ENCODE data around the gene ABCA2. TPM values are rescaled to one million over a fixed set of nuclear protein-coding genes. Genes with fewer than 3 reads are reported as not detected.

The ABCA2 gene
- total and polyA plus RNA-seq, 12 donors, result 2.9 to 150 (median 31.5) TPM

DNA sequence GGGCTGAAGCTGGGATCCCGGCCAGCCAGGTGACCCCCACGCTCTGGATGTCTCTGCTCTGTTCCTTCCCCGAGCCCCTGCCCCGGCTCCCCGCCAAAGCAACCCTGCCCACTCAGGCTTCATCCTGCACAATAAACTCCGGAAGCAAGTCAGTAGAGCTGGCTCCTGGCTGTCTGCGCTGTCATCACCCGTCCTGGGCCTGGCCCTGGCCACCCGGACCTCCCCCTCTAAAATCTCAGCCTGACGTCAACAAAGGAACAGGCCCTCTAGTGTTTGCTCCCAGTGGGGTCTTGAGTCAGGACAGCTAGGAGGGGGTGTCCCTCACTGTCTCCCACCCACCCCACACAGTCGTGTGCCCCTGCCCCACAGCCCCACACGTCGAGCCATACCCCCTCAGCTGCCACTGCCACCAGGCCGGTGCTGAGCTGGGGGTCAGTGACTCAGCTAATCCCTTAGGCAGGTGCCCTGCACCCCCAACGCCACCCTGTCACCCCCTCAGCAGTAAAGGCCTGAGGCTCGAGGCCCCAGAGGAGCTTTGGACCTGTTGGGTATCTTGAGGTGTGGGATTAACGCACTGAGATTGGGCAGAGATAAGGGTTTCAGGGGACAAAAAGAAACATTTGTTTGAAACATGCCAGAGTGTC lies 46.3 kb downstream of the ABCA2 start:
- TF ChIP-seq, protein P1, sequence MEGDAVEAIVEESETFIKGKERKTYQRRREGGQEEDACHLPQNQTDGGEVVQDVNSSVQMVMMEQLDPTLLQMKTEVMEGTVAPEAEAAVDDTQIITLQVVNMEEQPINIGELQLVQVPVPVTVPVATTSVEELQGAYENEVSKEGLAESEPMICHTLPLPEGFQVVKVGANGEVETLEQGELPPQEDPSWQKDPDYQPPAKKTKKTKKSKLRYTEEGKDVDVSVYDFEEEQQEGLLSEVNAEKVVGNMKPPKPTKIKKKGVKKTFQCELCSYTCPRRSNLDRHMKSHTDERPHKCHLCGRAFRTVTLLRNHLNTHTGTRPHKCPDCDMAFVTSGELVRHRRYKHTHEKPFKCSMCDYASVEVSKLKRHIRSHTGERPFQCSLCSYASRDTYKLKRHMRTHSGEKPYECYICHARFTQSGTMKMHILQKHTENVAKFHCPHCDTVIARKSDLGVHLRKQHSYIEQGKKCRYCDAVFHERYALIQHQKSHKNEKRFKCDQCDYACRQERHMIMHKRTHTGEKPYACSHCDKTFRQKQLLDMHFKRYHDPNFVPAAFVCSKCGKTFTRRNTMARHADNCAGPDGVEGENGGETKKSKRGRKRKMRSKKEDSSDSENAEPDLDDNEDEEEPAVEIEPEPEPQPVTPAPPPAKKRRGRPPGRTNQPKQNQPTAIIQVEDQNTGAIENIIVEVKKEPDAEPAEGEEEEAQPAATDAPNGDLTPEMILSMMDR (IDR thresholded peaks at IDR 0.05), result no peak
- no peak for TF ChIP-seq POLR2A (IDR thresholded peaks at IDR 0.05)
- intact Hi-C loops (cut with DNase I), result no loop called here
- H3K27ac ChIP-seq, result peak overlapping the region in 2 of 5 donors; percentile 5 to 68

DNA sequence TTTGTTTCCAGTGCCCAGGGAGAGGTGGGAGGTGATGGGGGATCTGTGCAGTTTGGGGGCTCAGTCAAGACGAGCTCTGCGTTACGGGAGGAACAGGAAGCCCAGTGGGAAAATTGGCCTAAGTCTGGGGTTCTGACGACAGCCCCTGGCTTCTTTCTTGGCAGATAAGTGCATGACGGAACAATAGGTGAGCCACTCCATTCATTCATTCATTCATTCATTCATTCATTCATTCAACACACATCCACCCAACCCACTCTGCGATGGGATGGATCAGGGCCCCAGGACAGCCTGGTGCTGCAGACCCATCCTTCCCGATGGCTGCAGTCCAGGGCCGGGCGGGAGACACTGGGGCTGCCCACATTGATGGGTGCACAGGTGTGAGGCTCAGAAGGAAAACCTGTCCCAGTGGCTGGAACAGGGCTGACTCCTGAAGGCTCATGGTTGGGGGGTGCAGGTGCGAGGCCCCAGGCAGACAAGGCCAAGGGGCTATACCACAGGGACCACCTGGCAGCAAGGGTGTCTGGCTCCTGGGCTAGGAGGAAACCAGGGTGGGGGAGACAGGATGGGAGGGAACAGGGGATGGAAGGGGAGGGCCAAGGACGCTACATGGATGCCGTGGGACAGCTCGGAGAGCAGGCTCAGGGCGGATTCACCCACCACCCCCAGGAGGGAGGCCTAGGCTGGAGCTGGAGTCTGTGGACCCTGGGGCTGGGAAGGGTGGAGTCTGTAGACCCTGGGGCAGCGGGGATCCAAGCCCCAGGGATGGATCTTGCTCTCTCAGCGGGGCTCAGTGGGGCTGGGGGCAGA lies 47.2 kb downstream of the ABCA2 start:
- WGBS, 4 donors, result 80 to 92% (median 90%) methylated on average over 11 to 16 of the region's 16 CpGs
- Histone ChIP-seq H3K27ac (peak overlapping the region in 2 of 5 donors; percentile 5 to 58), H3K36me3 (replicated peaks in 1 of 2) (no peaks in the 10 kb centered on the region), H3K4me3 (no peak overlapping the region), H3K4me1 (replicated peaks in 1 of 2) (peaks cover 0 to 7% of the 10 kb centered on the region in 2 donors), H3K9me3 (replicated peaks in 1 of 3) (no peaks in the 10 kb centered on the region), H3K27me3 (peaks cover 16% of the 10 kb centered on the region)
- intact Hi-C loops (cut with DNase I), result no loop called here
- TF ChIP-seq, protein P1 (IDR thresholded peaks at IDR 0.05), result no peak
- TF ChIP-seq POLR2A (IDR thresholded peaks at IDR 0.05), result no peak
- no peak for DNase-seq

More for the DNA sequence above, 46.3 kb downstream of the ABCA2 start:
- H3K36me3 ChIP-seq (replicated peaks in 1 of 2), result no peaks in the 10 kb centered on the region
- H3K4me3 ChIP-seq, result no peak overlapping the region
- 52 to 73% (median 67%) methylated on average over 3 to 17 of the region's 17 CpGs for WGBS, 4 donors
- H3K4me1 ChIP-seq (replicated peaks in 1 of 2), result peaks cover 0 to 7% of the 10 kb centered on the region in 2 donors
- peaks cover 19% of the 10 kb centered on the region for H3K27me3 ChIP-seq
- DNase-seq, result peak in 2 of 7 donors; percentile 37 to 68
- H3K9me3 ChIP-seq (replicated peaks in 1 of 3), result no peaks in the 10 kb centered on the region

DNA sequence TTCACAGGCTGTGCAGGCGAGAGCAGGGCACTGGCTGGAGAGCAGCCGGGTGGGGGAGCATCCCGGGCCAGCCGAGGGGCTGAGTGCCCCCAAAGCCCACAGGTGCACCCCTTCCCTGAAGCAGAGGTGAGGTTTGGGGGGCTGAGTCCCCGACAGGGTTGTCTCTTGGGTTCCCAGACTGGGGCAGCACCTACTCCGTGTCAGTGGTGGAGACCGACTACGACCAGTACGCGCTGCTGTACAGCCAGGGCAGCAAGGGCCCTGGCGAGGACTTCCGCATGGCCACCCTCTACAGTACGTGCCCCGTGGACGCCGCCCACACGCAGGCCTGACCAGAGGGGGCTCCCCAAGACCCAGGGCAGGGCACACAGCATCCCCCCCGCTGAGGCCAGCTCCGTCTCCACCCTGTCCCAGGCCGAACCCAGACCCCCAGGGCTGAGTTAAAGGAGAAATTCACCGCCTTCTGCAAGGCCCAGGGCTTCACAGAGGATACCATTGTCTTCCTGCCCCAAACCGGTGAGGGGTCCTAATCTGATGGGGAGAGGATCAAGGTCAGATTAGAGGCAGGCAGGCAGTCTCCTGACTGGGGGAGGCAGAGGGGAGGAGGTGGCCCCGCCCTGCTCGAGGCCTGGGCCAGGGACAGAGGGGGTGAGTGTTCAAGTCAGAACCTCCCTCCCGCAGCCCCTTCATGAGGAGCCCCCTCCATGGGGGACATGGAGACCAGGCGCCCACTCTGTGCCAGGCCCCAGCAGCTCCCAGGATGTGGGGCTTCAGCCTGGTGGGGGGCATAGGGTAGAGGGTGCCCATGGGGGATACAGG lies 48.1 kb downstream of the ABCA2 start:
- Histone ChIP-seq H3K27ac (no peak overlapping the region), H3K36me3 (replicated peaks in 1 of 2) (no peaks in the 10 kb centered on the region), H3K4me1 (replicated peaks in 1 of 2) (peaks cover 0 to 8% of the 10 kb centered on the region in 2 donors), H3K4me3 (no peak overlapping the region), H3K9me3 (replicated peaks in 1 of 3) (no peaks in the 10 kb centered on the region), H3K27me3 (peaks cover 7% of the 10 kb centered on the region)
- intact Hi-C loops (cut with DNase I), result no loop called here
- TF ChIP-seq, protein P1 (IDR thresholded peaks at IDR 0.05), result no peak
- TF ChIP-seq POLR2A (IDR thresholded peaks at IDR 0.05), result no peak
- no peak for DNase-seq
- WGBS, 4 donors, result 85 to 89% (median 87%) methylated on average over 5 to 26 of the region's 26 CpGs
